ENCODE measurements around the gene FAM83G.

DNA sequence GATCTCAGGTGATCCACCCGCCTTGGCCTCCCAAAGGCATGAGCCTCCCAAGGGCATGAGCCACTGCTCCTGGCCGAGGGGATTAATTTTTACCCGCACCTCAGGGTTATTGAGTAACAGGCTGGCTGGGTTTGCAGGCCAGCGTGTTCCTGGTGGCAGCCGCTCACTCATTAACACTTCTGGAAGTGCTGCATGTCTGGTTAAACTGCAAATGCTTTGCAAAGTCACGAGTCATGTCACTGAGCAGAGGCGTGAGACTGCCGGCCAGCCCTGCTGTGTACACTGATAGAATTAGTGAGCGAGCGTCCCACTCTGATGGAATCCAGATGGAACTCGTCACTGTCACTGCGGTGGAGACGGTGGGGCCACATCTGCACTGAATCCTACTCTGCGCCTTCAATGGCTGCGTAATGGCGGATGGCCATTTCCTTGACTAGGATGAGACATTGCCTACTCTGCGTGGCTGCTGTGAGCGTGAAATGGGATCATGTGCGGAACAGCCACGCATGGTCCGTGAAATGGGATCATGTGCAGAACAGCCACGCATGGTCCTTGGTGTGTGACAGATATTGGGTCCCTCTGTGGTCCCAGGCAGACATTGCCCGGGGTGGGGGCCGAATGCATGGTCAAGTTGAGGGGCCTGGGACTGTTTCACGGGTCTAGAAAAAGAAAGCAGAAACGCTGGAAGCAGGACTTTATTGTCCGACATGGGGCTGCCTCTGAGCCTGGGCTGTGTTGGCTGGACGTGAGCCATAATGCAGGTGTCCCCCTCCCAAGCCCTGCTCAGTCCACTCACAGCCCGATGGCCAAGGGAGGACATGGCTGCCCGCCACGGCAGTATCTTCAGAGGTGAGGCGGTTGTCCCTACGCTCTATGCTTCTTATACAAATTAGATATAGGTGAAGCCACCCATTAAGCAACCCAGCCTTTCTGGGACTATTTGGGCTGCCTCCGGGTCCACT, 53.3 kb downstream of the FAM83G start:
- TF ChIP-seq POLR2A (IDR thresholded peaks at IDR 0.05), result no peak
- no peak for TF ChIP-seq EP300 (IDR thresholded peaks at IDR 0.05)
